ENCODE measurements around the gene CRIM1. TPM values are rescaled to one million over a fixed set of nuclear protein-coding genes. Genes with fewer than 3 reads are reported as not detected.
A peak's percentile ranks its signal among the peaks of the same experiment; 100 is the strongest.
"Not testable (repeated sequence)": the region's sequence is repeated elsewhere in the genome, so short reads cannot be mapped to it uniquely, and the experiment has no call there.

CRIM1 gene
- 158 TPM for total RNA-seq
- long read RNA-seq, full-length matches to known transcripts, result 10 of 68 reads
- long read RNA-seq, partial matches to known transcripts, result 44 of 68 reads
- long read RNA-seq, other reads (novel, unspliced or antisense), result 14 of 68 reads

GRCh38 chr2:36355151-36355889, at the start of gene CRIM1:
CRIM1 (plus strand) TSS chr2:36355778; CDS start chr2:36356293, 515 bp downstream.
- peak; percentile 95 for DNase-seq

GRCh38 chr2:36307441-36307840, 48.1 kb upstream of the CRIM1 start:
- no peaks in the 10 kb centered on the region for H3K27me3 ChIP-seq
- no peak overlapping the region for H3K27ac ChIP-seq
- intact Hi-C loops (cut with DNase I), result no loop called here
- H3K9me3 ChIP-seq, result no peaks in the 10 kb centered on the region
- H3K36me3 ChIP-seq, result no peaks in the 10 kb centered on the region
- ATAC-seq, result no peak
- TF ChIP-seq CTCF (IDR thresholded peaks at IDR 0.05), result no peak
- H3K4me3 ChIP-seq, result no peak overlapping the region
- no peaks in the 10 kb centered on the region for H3K4me1 ChIP-seq
- no peak for DNase-seq

More at GRCh38 chr2:36355151-36355889, at the start of gene CRIM1:
- H3K27me3 ChIP-seq, result no peaks in the 10 kb centered on the region
- ATAC-seq, result peak; percentile 89
- H3K9me3 ChIP-seq, result no peaks in the 10 kb centered on the region
- H3K4me3 ChIP-seq, result peak within 1 kb of the TSS; percentile 87
- H3K36me3 ChIP-seq, result no peaks in the 10 kb centered on the region
- H3K4me1 ChIP-seq, result peaks cover 43% of the 10 kb centered on the region
- peak within 1 kb of the TSS; percentile 79 for H3K27ac ChIP-seq
- intact Hi-C loops (cut with DNase I), result loop anchor here (5.0 to 10.0 kb wide), 2 partner anchors 97 to 149 kb away; no protein-coding TSS in a partner anchor
- TF ChIP-seq CTCF (IDR thresholded peaks at IDR 0.05), result no peak

- H3K4me1 ChIP-seq; H3K36me3 ChIP-seq; intact Hi-C loops (cut with DNase I); DNase-seq; H3K9me3 ChIP-seq; ATAC-seq; H3K4me3 ChIP-seq; H3K27me3 ChIP-seq; H3K27ac ChIP-seq: not testable (repeated sequence)
Measured at GRCh38 chr2:36310444-36310843, 45.1 kb upstream of the CRIM1 start.

- H3K36me3 ChIP-seq, result no peaks in the 10 kb centered on the region
- no peak overlapping the region for H3K4me3 ChIP-seq
- no peaks in the 10 kb centered on the region for H3K4me1 ChIP-seq
- ATAC-seq, result no peak
- intact Hi-C loops (cut with DNase I), result no loop called here
- no peak overlapping the region for H3K27ac ChIP-seq
- DNase-seq, result no peak
- H3K27me3 ChIP-seq, result no peaks in the 10 kb centered on the region
- H3K9me3 ChIP-seq, result no peaks in the 10 kb centered on the region
- TF ChIP-seq CTCF (IDR thresholded peaks at IDR 0.05), result no peak
Measured at GRCh38 chr2:36318547-36318946, 37.0 kb upstream of the CRIM1 start.

GRCh38 chr2:36322108-36322507, 33.5 kb upstream of the CRIM1 start:
- H3K36me3 ChIP-seq, result no peaks in the 10 kb centered on the region
- intact Hi-C loops (cut with DNase I), result no loop called here
- no peaks in the 10 kb centered on the region for H3K9me3 ChIP-seq
- H3K27ac ChIP-seq, result no peak overlapping the region
- TF ChIP-seq CTCF (IDR thresholded peaks at IDR 0.05), result peak; percentile 46
- H3K27me3 ChIP-seq, result no peaks in the 10 kb centered on the region
- DNase-seq (no peak), ATAC-seq (peak; percentile 51)
- H3K4me3 ChIP-seq, result no peak overlapping the region
- H3K4me1 ChIP-seq, result no peaks in the 10 kb centered on the region

- Histone ChIP-seq H3K36me3 (no peaks in the 10 kb centered on the region), H3K27ac (no peak overlapping the region), H3K9me3 (no peaks in the 10 kb centered on the region), H3K27me3 (no peaks in the 10 kb centered on the region), H3K4me1 (no peaks in the 10 kb centered on the region), H3K4me3 (no peak overlapping the region)
- no peak for TF ChIP-seq CTCF (IDR thresholded peaks at IDR 0.05)
- DNase-seq (no peak), ATAC-seq (no peak)
- intact Hi-C loops (cut with DNase I), result no loop called here
Measured at GRCh38 chr2:36326286-36326685, 29.3 kb upstream of the CRIM1 start.
